HEK293 (cell line): ENCODE data around the gene IMPDH1.

Experiments used
- BCL6B ChIP-seq: fragments of 450-650 bp; formaldehyde crosslinking; IDR thresholded peaks from 2 replicates; pipeline ENCODE4 v1.5.1; 2017; ENCODE audit warnings: missing biosample characterization, missing genetic modification characterization
- PRDM2 ChIP-seq: fragments of 450-650 bp; formaldehyde crosslinking; IDR thresholded peaks from 2 replicates; pipeline ENCODE4 v1.5.1; 2016; ENCODE audit warnings: missing biosample characterization, missing genetic modification characterization, borderline replicate concordance
- REPIN1 ChIP-seq: fragments of 450-650 bp; formaldehyde crosslinking; IDR thresholded peaks from 2 replicates; pipeline ENCODE4 v1.5.1; 2017; ENCODE audit warnings: missing biosample characterization, missing genetic modification characterization, low read depth
- SCRT1 ChIP-seq: fragments of 450-650 bp; formaldehyde crosslinking; IDR thresholded peaks from 2 replicates; pipeline ENCODE4 v1.5.1; 2016; ENCODE audit warnings: missing biosample characterization, missing genetic modification characterization, borderline replicate concordance
- ZBTB21 ChIP-seq: fragments of 450-650 bp; formaldehyde crosslinking; IDR thresholded peaks from 2 replicates; pipeline ENCODE4 v1.5.1; 2017; ENCODE audit warnings: missing biosample characterization, missing genetic modification characterization
- ZFHX2 ChIP-seq: fragments of 450-650 bp; formaldehyde crosslinking; conservative IDR thresholded peaks from 2 replicates; pipeline ENCODE4 v1.5.1; 2016; ENCODE audit warnings: missing biosample characterization, missing genetic modification characterization
- ZNF114 ChIP-seq: fragments of 450-650 bp; formaldehyde crosslinking; IDR thresholded peaks from 2 replicates; pipeline ENCODE4 v1.5.0; 2017; ENCODE audit warnings: missing biosample characterization, missing genetic modification characterization
- ZNF132 ChIP-seq: fragments of 450-650 bp; formaldehyde crosslinking; IDR thresholded peaks from 2 replicates; pipeline ENCODE4 v1.5.1; 2017; ENCODE audit warnings: missing biosample characterization, missing genetic modification characterization, borderline replicate concordance
- ZNF223 ChIP-seq: fragments of 450-650 bp; formaldehyde crosslinking; IDR thresholded peaks from 2 replicates; pipeline ENCODE4 v1.5.1; 2016; ENCODE audit warnings: missing biosample characterization, missing genetic modification characterization
- ZNF274 ChIP-seq, 2 experiments: fragments of 200-500 bp in 1 of 2; fragments of 450-650 bp in 1 of 2; sonication (Bioruptor generic) in 1 of 2; formaldehyde crosslinking in 1 of 2; IDR thresholded peaks; 2 replicates each; pipeline versions ENCODE4 v1.5.1 to v1.6.1; 2014 to 2016; ENCODE audit warnings: borderline replicate concordance in 1 of 2, inconsistent platforms in 1 of 2, low read length in 1 of 2, missing biosample characterization in 1 of 2, missing genetic modification characterization in 1 of 2
- ZNF280C ChIP-seq: fragments of 450-650 bp; formaldehyde crosslinking; IDR thresholded peaks from 2 replicates; pipeline ENCODE4 v1.5.1; 2016; ENCODE audit warnings: missing biosample characterization, missing genetic modification characterization
- ZNF280D ChIP-seq: fragments of 450-650 bp; formaldehyde crosslinking; IDR thresholded peaks from 2 replicates; pipeline ENCODE4 v1.5.1; 2016; ENCODE audit warnings: missing biosample characterization, missing genetic modification characterization
- ZNF341 ChIP-seq: fragments of 450-650 bp; formaldehyde crosslinking; IDR thresholded peaks from 2 replicates; pipeline ENCODE4; 2016; ENCODE audit warnings: low read depth, missing biosample characterization, missing genetic modification characterization
- ZNF391 ChIP-seq: fragments of 450-650 bp; formaldehyde crosslinking; IDR thresholded peaks from 2 replicates; pipeline ENCODE4 v1.5.1; 2016; ENCODE audit warnings: low read depth, missing biosample characterization, missing genetic modification characterization, borderline replicate concordance
- ZNF48 ChIP-seq: fragments of 450-650 bp; formaldehyde crosslinking; IDR thresholded peaks from 2 replicates; pipeline ENCODE4 v1.5.1; 2016; ENCODE audit warnings: missing biosample characterization, missing genetic modification characterization
- ZNF521 ChIP-seq: fragments of 450-650 bp; formaldehyde crosslinking; IDR thresholded peaks from 2 replicates; pipeline ENCODE4 v1.5.1; 2017; ENCODE audit warnings: missing biosample characterization, mild to moderate bottlenecking, missing genetic modification characterization
- ZNF580 ChIP-seq: fragments of 450-650 bp; formaldehyde crosslinking; IDR thresholded peaks from 2 replicates; pipeline ENCODE4 v1.5.1; 2016; ENCODE audit warnings: missing biosample characterization, missing genetic modification characterization
- ZNF621 ChIP-seq: fragments of 450-650 bp; formaldehyde crosslinking; IDR thresholded peaks from 2 replicates; pipeline ENCODE4 v1.5.1; 2017; ENCODE audit warnings: missing biosample characterization, missing genetic modification characterization
- ZNF624 ChIP-seq: fragments of 450-650 bp; formaldehyde crosslinking; IDR thresholded peaks from 2 replicates; pipeline ENCODE4 v1.5.1; 2017; ENCODE audit warnings: missing biosample characterization, missing genetic modification characterization
- ZNF626 ChIP-seq: fragments of 450-650 bp; sonication (Bioruptor Pico); formaldehyde crosslinking; IDR thresholded peaks from 2 replicates; pipeline ENCODE4 v1.5.1; 2018; ENCODE audit warnings: missing biosample characterization, missing genetic modification characterization, inconsistent platforms
- ZNF654 ChIP-seq: fragments of 450-650 bp; formaldehyde crosslinking; IDR thresholded peaks from 2 replicates; pipeline ENCODE4 v1.5.1; 2016; ENCODE audit warnings: low read depth, missing biosample characterization, missing genetic modification characterization
- ZNF701 ChIP-seq: fragments of 450-650 bp; formaldehyde crosslinking; IDR thresholded peaks from 2 replicates; pipeline ENCODE4 v1.5.1; 2016; ENCODE audit warnings: missing biosample characterization, missing genetic modification characterization
- ZNF704 ChIP-seq: fragments of 450-650 bp; formaldehyde crosslinking; IDR thresholded peaks from 2 replicates; pipeline ENCODE4 v1.5.1; 2016; ENCODE audit warnings: missing biosample characterization, missing genetic modification characterization
- ZNF768 ChIP-seq: fragments of 450-650 bp; formaldehyde crosslinking; IDR thresholded peaks from 2 replicates; pipeline ENCODE4 v1.5.1; 2018; ENCODE audit warnings: missing biosample characterization, mild to moderate bottlenecking, missing genetic modification characterization
- ZNF792 ChIP-seq: fragments of 450-650 bp; formaldehyde crosslinking; IDR thresholded peaks from 2 replicates; pipeline ENCODE4 v1.5.1; 2016; ENCODE audit warnings: missing biosample characterization, missing genetic modification characterization

IMPDH1 gene

GRCh38 chr7:128455543-128456254 lies 45.9 kb upstream of the IMPDH1 start, which contains the start of gene HILPDA (continued):
- TF ChIP-seq ZNF280C (no peak), ZNF654 (no peak), ZNF580 (tag by site-specific recombination) (no peak), ZNF621 (tag by site-specific recombination) (no peak), ZNF391 (tag by site-specific recombination) (no peak), ZNF132 (tag by site-specific recombination) (no peak), REPIN1 (tag by site-specific recombination) (no peak), ZNF521 (tag by site-specific recombination) (no peak), ZNF274 (IDR thresholded peaks at IDR 0.05; ENCODE audit: low read length) (no peak), ZNF274 (tag by site-specific recombination; IDR thresholded peaks at IDR 0.05; ENCODE audit: borderline replicate concordance) (no peak), ZNF280D (tag by site-specific recombination) (no peak), ZNF341 (tag by site-specific recombination) (peak; percentile 74), ZNF792 (tag by site-specific recombination) (no peak), ZNF768 (no peak), ZNF114 (tag by site-specific recombination) (no peak), ZNF624 (no peak), PRDM2 (no peak), ZNF48 (tag by site-specific recombination) (no peak), SCRT1 (tag by site-specific recombination) (no peak), ZFHX2 (tag by site-specific recombination) (peak; percentile 76), ZNF704 (tag by site-specific recombination) (no peak), ZNF701 (tag by site-specific recombination) (no peak), ZNF223 (tag by site-specific recombination) (no peak), ZBTB21 (tag by site-specific recombination) (no peak), ZNF626 (tag by site-specific recombination) (no peak), BCL6B (tag by site-specific recombination) (no peak)
